Stimulated activated CD4-positive, alpha-beta T cell treated with anti-CD3 and anti-CD28 coated beads, Interleukin-1b, Interleukin-23, amount 100 ng/mL, for 48 hours (primary cell): ENCODE results near the gene BTN1A1.
"Not testable (repeated sequence)": the region's sequence is repeated elsewhere in the genome, so short reads cannot be mapped to it uniquely, and the experiment has no call there.

Experiments used
- DNase-seq: peaks from one replicate; pipeline ENCODE4 v3.0.0-alpha.2; 2020

Gene BTN1A1, protein sequence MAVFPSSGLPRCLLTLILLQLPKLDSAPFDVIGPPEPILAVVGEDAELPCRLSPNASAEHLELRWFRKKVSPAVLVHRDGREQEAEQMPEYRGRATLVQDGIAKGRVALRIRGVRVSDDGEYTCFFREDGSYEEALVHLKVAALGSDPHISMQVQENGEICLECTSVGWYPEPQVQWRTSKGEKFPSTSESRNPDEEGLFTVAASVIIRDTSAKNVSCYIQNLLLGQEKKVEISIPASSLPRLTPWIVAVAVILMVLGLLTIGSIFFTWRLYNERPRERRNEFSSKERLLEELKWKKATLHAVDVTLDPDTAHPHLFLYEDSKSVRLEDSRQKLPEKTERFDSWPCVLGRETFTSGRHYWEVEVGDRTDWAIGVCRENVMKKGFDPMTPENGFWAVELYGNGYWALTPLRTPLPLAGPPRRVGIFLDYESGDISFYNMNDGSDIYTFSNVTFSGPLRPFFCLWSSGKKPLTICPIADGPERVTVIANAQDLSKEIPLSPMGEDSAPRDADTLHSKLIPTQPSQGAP

DNA sequence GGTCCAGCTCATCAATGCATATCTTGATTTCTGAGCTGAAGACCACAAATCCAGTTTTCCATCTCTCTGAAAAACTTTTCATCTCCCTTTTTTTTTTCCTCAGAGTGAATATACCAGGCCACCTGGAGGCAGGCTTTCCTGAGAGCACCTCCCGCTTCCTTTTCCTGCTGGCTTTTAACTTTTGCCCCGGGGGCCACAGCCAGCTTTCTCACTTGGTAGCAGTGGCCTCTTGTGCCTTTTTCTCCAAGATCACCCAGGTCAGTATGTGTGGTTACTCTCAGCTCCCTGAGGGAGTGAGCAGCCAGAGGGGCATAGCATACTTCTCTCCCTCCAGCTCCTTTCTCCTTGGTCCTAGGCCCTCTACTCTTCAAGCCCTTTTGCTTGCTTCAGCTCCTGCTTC is at the start of gene BTN1A1:
TSS of gene BTN1A1 (plus strand) at position 202 of the 400 bp plus-strand sequence. CDS start 984 bp downstream, outside the sequence.
- DNase-seq, result no peak

DNA sequence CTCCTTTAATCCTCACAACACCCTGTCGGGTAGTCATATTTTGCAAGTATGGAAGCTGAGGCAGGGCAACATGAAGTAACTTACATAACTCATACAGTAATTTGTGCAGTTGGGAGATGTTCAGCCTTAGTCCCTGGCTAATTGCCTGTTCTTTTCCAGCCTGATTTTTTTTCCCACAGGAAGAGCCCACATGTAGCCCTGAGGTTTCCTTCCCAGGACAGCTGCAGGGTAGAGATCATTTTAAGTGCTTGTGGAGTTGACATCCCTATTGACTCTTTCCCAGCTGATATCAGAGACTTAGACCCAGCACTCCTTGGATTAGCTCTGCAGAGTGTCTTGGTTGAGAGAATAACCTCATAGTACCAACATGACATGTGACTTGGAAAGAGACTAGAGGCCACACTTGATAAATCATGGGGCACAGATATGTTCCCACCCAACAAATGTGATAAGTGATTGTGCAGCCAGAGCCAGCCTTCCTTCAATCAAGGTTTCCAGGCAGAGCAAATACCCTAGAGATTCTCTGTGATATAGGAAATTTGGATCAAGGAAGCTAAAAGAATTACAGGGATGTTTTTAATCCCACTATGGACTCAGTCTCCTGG is 47.4 kb upstream of the BTN1A1 start:
- DNase-seq, result no peak

DNA sequence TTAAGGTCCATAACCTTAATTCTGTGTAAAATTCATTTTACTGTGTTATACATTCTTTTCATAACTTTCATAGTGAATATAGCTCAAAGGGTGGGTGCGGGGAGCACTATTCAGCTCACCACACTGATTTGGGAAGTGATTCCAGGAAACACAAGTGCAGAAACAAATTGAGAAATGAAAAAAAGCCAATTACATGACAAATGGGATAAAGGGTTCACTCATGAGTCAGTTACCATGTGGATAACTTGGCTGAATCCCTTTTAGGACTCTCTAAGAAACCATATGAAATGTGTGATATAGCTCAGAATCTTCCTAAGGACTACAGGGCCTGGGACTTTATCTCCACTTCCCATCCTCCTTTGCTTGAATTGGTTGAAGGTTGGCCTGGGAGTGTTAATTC is 45.5 kb upstream of the BTN1A1 start:
- no peak for DNase-seq

DNA sequence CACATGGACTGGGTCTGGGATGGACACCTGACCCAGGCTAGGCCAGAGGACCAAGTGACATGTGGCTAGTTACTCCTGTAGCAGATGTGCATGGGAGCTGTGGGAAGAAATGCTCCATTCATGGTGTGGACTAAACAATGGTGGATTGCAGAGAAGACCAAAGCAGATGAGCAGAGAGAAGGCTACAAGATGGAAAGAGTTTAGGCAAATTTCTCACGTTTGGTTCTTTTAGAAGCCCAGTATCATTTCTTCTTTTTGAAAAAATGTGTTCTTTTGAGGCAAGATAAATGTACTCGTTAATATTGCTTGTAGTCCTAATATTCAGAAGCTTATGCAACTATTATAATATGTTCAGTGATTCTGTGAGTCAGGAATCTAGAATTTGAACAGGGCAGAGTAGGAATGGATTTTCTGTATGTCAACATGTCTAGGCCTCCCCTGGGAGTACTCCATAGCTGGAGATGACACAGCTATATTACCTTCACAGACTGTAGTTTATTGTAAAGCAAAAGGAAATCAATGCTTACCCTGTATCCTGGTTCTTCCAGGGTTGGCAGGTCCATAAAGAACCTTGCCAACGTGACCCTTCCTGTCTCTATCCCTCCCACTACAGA is 44.6 kb upstream of the BTN1A1 start:
- no peak for DNase-seq

DNA sequence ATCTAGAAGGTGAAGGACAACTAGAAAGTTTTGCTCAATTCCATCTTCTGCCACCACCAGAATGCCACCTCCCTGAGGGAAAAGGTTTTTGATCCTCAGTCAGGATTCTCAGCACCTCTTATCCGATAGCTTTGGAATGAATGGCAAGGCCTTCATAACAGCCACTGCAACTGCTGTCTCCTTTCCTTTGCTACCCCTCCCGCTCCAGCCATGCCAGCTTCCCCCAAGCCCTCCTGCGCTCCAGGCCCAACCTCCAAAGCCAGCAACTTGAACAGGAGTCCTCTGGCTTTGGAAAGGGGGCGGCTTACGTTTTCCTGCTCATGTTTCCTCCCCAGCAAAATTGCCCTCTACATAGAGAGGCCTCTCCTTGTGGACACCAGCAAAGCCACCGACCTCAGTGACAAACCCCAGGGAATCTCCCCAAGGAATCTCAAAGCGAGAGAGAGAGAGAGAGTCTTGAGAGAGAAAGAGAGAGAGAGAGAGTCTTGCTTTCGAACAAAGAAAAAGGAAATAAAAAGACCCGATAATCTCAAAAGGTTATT is 42.8 kb upstream of the BTN1A1 start:
- DNase-seq, result no peak

DNA sequence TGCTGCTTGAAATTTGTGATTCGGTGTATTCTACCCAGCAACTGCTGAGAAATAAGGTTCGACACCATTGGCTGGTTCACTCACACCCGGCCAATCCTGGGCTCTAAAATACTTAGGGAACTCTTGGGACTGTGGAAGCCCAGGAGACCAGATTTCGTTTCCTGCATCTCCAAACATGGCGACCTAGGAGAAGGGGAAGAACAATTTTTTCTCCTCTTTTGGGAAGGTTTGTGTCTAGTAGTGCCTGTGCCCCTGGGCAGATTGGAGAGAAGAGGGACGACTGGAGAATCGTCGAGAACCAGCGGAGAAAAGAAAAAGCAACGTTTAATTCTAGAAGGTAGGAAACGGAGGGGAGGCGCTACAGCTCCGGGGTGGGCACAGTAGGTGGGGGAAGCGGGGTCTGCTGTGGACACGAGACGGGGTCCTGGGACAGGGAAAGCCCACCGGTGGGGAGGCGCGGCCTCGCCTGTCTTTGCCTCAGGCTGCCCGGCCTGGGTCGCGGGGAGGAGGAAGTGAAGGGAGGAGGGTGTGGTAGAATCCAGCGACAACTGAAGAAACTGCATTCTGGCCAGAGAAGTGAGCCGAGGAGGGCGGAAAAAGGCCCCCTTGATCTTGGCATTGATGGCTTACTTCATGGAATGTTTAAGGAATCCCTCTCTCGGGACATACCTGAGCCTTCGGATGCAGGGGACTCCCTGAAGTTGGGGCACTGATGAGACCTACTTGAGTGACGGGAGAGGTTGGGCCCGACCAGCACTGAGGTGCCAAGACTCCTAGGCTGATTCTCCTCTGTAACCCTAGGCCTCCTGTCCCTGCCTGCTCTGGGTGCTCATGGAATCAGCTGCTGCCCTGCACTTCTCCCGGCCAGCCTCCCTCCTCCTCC is 42.1 kb upstream of the BTN1A1 start, which contains the start of gene BTN2A1:
TSS of gene BTN2A1 (plus strand) at position 150 of the 883 bp plus-strand sequence. CDS start at position 832, 682 bp downstream.
- DNase-seq, result peak; percentile 72

DNA sequence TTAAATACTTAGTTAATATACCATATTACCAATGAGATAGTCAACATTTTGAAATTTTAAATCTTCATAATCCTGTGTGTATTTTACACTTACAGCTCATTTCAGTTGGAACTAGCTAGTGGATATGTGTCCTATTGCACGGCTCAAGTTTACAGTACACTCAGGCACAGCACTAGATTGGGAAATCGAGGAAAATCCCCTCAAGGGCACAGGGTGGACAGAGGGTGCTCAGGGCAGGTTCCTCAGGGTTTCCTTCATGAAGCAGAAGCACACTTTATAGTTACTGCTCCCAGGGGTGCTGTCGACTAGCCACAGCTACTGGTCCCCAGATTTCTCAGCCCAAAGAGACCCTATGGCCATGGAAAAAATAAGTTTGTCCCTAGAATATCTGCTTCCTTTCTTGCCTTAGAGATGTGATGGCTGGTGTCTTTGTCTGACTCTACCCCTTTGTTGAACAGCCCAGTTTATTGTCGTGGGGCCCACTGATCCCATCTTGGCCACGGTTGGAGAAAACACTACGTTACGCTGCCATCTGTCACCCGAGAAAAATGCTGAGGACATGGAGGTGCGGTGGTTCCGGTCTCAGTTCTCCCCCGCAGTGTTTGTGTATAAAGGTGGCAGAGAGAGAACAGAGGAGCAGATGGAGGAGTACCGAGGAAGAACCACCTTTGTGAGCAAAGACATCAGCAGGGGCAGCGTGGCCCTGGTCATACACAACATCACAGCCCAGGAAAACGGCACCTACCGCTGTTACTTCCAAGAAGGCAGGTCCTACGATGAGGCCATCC is 40.9 kb upstream of the BTN1A1 start:
- DNase-seq, result no peak

DNA sequence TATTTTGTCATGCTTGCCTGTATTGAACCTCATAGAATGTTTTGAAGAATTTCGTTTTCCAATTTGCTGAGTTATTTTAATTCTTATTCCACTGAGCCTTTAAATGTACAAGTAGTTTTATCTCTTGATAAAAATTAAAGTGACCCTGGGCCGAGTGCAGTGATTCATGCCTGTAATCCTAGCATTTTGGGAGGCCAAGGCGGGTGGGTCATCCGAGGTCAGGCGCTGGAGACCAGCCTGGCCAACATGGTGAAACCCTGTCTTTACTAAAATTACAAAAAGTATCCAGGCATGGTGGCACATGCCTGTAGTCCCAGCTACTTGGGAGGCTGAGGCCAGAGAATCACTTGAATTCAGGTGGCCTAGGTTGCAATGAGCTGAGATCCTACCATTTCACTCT is 38.8 kb upstream of the BTN1A1 start:
- not testable (repeated sequence) for DNase-seq

DNA sequence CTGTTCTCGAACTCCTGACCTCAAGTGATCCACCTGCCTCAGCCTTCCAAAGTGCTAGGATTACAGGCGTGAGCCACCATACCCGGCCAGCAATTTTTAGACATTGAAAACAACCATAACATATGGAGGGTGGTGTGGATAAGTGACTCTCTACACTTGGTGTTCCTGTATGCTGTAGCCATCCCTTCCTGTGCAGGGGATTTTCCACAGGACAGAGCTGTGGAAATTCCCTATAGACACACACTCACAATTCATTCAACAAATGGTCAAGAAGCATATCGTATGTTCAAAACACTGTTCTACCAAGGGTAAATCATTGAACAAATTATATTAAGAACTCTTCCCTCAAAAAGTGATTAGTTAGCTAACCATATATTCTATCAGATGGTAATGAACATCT is 36.1 kb upstream of the BTN1A1 start:
- no peak for DNase-seq

DNA sequence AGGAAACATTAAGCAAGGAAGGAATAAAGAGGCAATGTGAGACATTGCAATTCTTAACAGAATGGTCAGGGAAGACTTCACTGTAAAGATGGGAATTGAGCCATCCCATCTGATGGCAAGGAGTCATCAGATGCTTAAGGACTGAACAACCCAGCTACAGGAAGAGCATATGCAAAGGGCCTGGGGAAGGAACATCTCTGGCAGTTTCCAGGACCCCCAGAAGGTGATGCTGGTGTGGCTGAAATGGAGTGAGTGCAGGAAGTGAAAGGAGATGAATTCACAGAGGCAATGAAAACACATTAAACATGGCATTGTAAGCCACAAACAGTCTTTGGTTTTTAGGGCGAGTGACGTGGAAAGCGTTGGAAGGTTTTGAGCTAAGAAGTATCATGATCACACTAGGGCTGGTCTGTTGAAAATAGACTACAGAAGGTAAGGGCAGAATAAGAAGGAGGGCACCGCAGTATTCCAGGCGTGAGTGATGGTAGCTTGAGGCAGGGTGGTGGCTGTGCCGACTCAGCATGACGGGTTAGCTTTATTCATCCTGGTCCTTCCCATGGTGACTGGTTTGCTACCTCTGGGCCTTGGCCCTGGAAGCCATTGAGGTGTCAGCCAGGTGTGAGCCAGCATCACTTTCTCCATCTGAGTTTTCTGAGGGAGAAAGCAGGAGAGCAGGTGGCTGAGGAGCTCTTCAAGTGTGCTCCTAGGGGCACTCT is 35.5 kb upstream of the BTN1A1 start:
- no peak for DNase-seq

DNA sequence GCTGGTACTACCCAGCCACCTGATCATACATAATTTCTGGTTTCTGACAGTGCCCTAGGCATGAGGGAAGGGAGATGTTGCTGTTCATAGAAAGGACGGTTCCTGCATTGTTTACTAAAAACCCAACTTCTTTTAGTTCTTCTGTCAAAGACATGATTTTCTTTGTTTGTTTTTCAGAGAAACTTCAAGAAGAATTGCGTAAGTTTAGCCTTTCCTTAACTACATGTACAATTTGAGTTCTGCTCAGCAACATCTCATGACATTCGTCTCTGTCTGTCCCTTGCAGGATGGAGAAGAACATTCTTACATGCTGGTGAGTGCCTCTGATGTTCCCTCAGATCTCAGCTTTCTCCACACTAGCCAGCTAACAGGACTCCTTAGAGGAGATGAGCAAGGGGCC is 34.3 kb upstream of the BTN1A1 start:
- DNase-seq, result no peak

DNA sequence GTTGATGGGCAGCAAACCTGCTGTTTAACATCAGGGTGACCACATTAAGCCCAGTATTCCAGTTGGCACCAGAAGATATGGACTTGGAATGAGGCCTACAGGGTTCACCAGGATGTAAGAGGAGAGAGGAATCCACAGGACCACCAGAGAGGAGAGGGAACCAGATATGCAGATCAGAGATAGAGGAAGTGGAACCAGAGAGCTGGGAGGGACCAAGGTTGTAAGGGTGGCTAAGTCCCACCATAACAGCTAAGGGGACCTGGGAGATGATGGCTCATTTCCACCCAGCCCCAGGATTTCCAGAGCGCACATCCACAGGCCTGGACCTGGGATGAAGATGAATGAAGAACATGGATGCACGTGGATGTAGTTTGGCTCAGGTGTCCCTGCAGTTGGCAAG is 31.3 kb upstream of the BTN1A1 start:
- no peak for DNase-seq

DNA sequence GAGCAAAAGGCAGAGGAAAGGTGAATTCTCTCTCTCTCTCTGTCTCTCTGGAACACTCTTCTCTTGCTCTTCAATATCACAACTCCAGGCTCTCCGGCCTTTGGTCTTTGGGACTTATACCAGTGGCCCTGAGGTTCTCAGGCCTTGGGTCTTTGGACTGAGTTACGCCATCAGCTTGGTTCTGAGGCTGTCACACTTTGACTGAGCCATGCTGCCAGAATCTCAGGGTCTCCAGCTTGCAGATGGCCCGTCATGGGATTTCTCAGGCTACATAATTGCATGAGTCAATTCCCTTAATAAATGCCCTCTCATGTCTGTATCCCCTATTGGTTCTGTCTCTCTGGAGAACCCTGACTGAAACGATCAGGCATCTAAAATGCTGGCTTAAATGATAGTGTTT is 29.5 kb upstream of the BTN1A1 start:
- DNase-seq, result no peak

DNA sequence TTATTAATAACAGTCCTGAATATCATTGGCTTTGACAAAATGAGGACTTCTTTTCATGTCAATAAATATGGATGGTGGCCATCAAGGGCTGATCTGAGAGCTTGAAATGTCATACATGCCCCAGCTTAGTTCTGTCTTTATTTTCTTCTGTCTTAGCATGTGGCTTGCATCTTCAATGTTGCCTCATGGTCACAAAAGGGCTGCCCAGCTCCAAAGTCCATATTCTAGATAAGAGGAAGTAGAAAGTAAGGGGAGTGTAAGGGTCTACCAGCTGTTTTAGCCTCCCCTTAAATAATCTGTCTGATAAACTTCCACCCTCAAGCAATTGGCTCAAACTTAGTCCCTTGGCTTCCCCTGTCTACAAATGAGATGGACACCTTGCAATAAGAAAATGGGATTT is 28.1 kb upstream of the BTN1A1 start:
- DNase-seq, result no peak

DNA sequence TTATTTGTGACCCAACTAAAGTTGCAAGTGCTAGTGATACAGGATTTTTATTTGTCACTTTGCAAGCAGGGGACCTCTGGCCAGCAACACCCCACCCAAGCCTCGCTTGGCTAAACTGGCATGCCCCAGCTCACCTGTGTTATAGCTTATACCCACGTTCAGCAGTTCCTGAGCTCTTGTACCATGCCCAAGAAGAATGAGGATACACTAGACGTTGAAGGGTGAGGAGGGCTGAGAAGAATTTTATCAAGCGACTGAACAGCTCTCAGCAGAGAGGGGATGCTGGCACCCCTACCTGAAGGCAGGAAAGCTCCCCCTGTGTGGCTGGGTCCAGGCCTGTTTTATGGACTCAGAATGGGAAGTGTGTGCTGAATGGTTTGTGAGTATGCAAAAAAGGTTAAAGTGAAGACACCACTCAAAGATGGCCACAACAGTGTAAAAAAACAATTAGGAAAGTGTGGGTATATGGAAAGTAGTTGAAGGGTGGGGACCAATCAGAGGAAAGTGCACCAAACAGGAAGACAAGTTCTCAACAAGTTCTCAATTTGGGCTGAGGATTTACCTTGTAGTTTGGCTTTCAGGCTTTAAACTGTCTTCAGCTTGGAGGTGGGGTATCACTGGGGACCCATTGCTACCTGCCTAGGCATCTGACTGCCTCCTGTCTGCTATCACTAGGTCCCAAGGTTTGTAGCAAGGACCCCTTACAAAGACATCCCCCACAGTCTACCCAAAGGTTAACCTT is 27.4 kb upstream of the BTN1A1 start:
- DNase-seq, result no peak

DNA sequence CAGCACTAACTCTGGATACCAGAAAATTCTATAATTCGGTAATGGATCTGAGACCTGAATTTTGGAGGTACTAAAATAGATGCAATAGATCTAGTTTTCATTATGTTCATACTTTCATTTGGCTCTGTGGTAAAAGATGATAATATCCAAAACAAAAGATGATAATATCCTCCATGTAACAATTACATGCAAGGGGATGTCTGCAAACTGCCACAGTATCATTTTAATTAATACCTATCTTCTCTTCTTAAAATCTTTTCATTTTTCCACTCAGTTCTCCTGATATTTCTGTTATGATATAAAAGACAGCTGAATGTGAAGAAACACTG is 26.7 kb upstream of the BTN1A1 start:
- no peak for DNase-seq

DNA sequence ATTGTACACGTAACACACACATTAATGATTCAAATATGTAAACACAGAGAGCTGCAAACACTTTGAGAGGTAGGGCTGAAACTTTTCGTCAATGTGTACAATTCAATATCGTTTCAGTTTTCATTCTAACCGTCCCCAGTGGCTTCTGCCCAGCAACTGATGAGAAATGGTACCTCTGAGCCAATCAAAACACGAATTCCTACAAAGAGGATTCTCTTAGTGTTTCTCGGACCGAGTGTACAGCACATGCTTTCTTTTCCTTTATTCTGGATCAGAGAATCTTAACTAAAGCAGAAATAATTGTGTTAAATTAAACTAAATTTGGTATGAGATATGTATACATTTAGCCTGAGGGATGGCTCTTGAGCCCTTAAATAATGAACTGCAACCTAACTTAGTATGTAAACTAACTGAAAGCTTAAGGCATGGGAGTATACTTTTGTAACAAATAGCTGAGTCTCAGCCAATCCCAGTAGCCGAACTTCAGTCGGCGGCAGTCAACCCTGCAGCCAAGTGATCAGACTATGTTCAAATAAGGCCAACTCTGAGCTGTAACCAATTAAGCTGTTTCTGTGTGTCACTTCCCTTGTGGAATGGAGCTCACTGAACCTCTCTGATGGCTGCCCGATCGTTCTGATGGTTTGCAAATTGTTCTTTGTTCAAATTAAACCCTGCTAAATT is 26.2 kb upstream of the BTN1A1 start:
- DNase-seq, result peak; percentile 82

DNA sequence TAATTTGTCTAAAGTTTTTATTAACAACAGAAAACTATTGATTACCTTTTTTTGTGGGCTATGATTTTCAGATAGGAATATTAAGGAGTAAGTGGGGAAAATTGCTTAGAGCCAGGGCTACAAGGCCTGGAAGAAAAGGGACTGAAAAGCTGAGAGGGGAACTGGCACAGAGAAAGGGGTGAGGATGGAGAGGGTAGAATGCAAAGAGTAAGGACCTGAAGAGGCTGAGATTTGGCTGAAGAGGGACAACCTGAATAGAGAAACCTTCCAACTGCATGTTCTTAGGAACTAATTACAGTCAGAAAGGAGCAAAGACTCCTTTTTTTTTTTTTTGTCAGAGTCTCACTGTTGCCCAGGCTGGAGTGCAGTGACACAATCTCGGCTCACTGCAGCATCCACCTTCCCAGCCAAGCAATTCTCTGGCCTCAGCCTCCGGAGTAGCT is 25.6 kb upstream of the BTN1A1 start:
- DNase-seq, result no peak
